Liver (tissue), 9 donors: ENCODE data around the gene SEPTIN7. TPM values are rescaled to one million over a fixed set of nuclear protein-coding genes. Genes with fewer than 3 reads are reported as not detected.

Experiments used
- DNase-seq: peaks from one replicate; pipeline ENCODE4 v3.0.0-alpha.2; 2017; ENCODE audit warnings: low spot score
- H3K27ac ChIP-seq, 2 donors: one replicate each; pipeline ENCODE4 v1.7.0; 2013; ENCODE audit warnings: inconsistent platforms in 2 of 2, low read length in 2 of 2, control low read depth in 1 of 2, low read depth in 1 of 2, mild to moderate bottlenecking in 1 of 2
- H3K27me3 ChIP-seq, 4 donors: one replicate each; pipeline versions ENCODE4 v1.6.1 to v1.7.0; 2013; ENCODE audit warnings: low read length in 3 of 4, inconsistent platforms in 1 of 4, mild to moderate bottlenecking in 1 of 4, moderate library complexity in 1 of 4; ENCODE audit not compliant: control insufficient read depth in 4 of 4, insufficient read depth in 4 of 4
- H3K36me3 ChIP-seq, 4 donors: one replicate each; pipeline versions ENCODE4 v1.6.1 to v1.7.0; 2013; ENCODE audit warnings: low read length in 3 of 4, mild to moderate bottlenecking in 3 of 4, low read depth in 1 of 4, moderate library complexity in 1 of 4; ENCODE audit not compliant: control insufficient read depth in 4 of 4, insufficient read depth in 3 of 4
- H3K4me1 ChIP-seq, 4 donors: one replicate each; pipeline versions ENCODE4 v1.6.1 to v1.7.0; 2013; ENCODE audit warnings: low read length in 3 of 4, mild to moderate bottlenecking in 3 of 4, moderate library complexity in 1 of 4; ENCODE audit not compliant: control insufficient read depth in 4 of 4, insufficient read depth in 4 of 4
- H3K4me3 ChIP-seq, 3 donors: one replicate each; pipeline versions ENCODE4 v1.6.1 to v1.7.0; 2013; ENCODE audit warnings: low read length in 3 of 3, control low read depth in 1 of 3, low read depth in 1 of 3, mild to moderate bottlenecking in 1 of 3
- H3K9ac ChIP-seq, 2 donors: one replicate each; pipeline ENCODE4 v1.7.0; 2013; ENCODE audit warnings: low read length in 2 of 2, mild to moderate bottlenecking in 2 of 2, moderate library complexity in 2 of 2, control low read depth in 1 of 2, low read depth in 1 of 2
- H3K9me3 ChIP-seq, 4 donors: one replicate each; pipeline versions ENCODE4 v1.6.1 to v1.7.0; 2013; ENCODE audit warnings: low read length in 3 of 4; ENCODE audit not compliant: control insufficient read depth in 4 of 4
- EGR1 ChIP-seq, 2 donors: IDR thresholded peaks; 2 replicates each; pipeline ENCODE4 v1.6.1; 2016 to 2018; ENCODE audit warnings: antibody characterized with exemption in 2 of 2, low read depth in 2 of 2
- FOXA1 ChIP-seq: IDR thresholded peaks from 2 replicates; pipeline ENCODE4 v1.6.1; 2016; ENCODE audit warnings: antibody characterized with exemption
- FOXA2 ChIP-seq: IDR thresholded peaks from 2 replicates; pipeline ENCODE4 v1.6.1; 2016; ENCODE audit warnings: antibody characterized with exemption
- HNF4A ChIP-seq, 2 donors: conservative IDR thresholded peaks; 2 replicates each; pipeline ENCODE4 v1.6.1; 2016; ENCODE audit warnings: antibody characterized with exemption in 2 of 2, mild to moderate bottlenecking in 2 of 2
- HNF4G ChIP-seq: IDR thresholded peaks from 2 replicates; pipeline ENCODE4 v1.6.1; 2016; ENCODE audit warnings: antibody characterized with exemption
- JUND ChIP-seq, 2 donors: IDR thresholded peaks; 2 replicates each; pipeline ENCODE4 v1.6.1; 2016; ENCODE audit warnings: antibody characterized with exemption in 2 of 2
- NR2F2 ChIP-seq: IDR thresholded peaks from 2 replicates; pipeline ENCODE4 v1.6.1; 2016; ENCODE audit warnings: antibody characterized with exemption
- RAD21 ChIP-seq, 2 donors: IDR thresholded peaks; 2 replicates each; pipeline ENCODE4 v1.6.1; 2016; ENCODE audit warnings: antibody characterized with exemption in 2 of 2, mild to moderate bottlenecking in 2 of 2
- RXRA ChIP-seq, 2 donors: IDR thresholded peaks; 2 replicates each; pipeline ENCODE4 v1.6.1; 2017 to 2018; ENCODE audit warnings: antibody characterized with exemption in 2 of 2, mild to moderate bottlenecking in 1 of 2
- SP1 ChIP-seq: IDR thresholded peaks from 2 replicates; pipeline ENCODE4 v1.6.1; 2018; ENCODE audit warnings: antibody characterized with exemption, mild to moderate bottlenecking
- TAF1 ChIP-seq: conservative IDR thresholded peaks from 2 replicates; pipeline ENCODE4 v1.6.1; 2016; ENCODE audit warnings: antibody characterized with exemption, mild to moderate bottlenecking
- YY1 ChIP-seq: IDR thresholded peaks from 2 replicates; pipeline ENCODE4 v1.6.1; 2016; ENCODE audit warnings: antibody characterized with exemption, mild to moderate bottlenecking
- WGBS: extraction: QIAGEN DNeasy Blood & Tissue Kit; methylation state at CpG from one replicate; pipeline ENCODE4 v1.1.7; 2013; 5-methylcytosine and 5-hydroxymethylcytosine counted together
- polyA plus RNA-seq, 2 donors: library from polyadenylated mRNA; stranded (reverse) in 1 of 2; unstranded in 1 of 2; fragments of 200-250 nt in 1 of 2; fragments of >200 nt in 1 of 2; fragmentation: Nextera tagmentation in 1 of 2; extraction: Ambion mirVana in 1 of 2; gene quantifications; one replicate each; pipeline versions ENCODE4 v1.2.1 to v1.2.3, GENCODE V29; 2013 to 2015
- total RNA-seq, 2 donors: library from RNA; depleted of rRNA; stranded (reverse); fragments of >200 nt; gene quantifications; one replicate each; pipeline ENCODE4 v1.2.3, GENCODE V29; 2014
- TF ChIP-seq, protein P1 (sequence below): IDR thresholded peaks from 2 replicates; pipeline ENCODE4 v1.6.1; 2016; ENCODE audit warnings: antibody characterized with exemption
- TF ChIP-seq, protein P2 (sequence below): fragments of 150-350 bp; IDR thresholded peaks from 2 replicates; pipeline ENCODE4 v1.5.1; 2017; ENCODE audit warnings: improper control_type of control experiment, low read depth, low read length; ENCODE audit not compliant: missing input control
- TF ChIP-seq, protein P3 (sequence below): IDR thresholded peaks from 2 replicates; pipeline ENCODE4 v1.6.1; 2016; ENCODE audit warnings: antibody characterized with exemption
- TF ChIP-seq, protein P4 (sequence below): IDR thresholded peaks from 2 replicates; pipeline ENCODE4 v1.6.1; 2016; ENCODE audit warnings: antibody characterized with exemption, mild to moderate bottlenecking
- TF ChIP-seq, protein P5 (sequence below): IDR thresholded peaks from 2 replicates; pipeline ENCODE4 v1.6.1; 2016; ENCODE audit warnings: antibody characterized with exemption
- donor health status: healthy.
- donor health status: healthy.
- donor health status: healthy.
- donor health status: healthy.
- donor health status: healthy.

Gene SEPTIN7
- total and polyA plus RNA-seq, 4 donors = 48.3 to 86.1 (median 55.8) TPM

DNA sequence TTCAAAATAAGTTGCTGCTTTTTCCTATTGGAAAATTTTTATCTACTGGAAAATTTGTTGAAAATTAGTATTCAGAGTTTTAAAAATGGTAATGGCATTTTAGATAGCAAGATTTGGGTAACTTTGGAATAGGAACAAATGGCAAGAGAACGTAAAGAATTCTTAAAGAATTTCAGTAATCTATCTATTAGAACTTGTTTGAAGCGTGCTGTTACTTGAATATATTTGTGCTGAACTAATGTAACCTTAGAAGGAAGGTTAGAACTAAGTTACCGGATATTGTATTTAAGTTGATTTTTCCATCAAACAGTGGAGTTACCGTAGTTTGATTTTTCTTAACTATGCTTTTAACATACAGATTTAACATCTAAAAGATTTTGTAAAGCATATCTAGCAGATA is 25.9 kb downstream of the SEPTIN7 start:
- Histone ChIP-seq H3K4me1 (peaks cover 3 to 15% (median 9%) of the 10 kb centered on the region in 4 donors), H3K9ac (no peak overlapping the region), H3K27me3 (no peaks in the 10 kb centered on the region), H3K27ac (no peak overlapping the region), H3K9me3 (no peaks in the 10 kb centered on the region), H3K4me3 (no peak overlapping the region), H3K36me3 (no peaks in the 10 kb centered on the region)
- WGBS = 87% methylated on average over 4 of the region's 4 CpGs
- DNase-seq = no peak
- TF ChIP-seq, protein P1, sequence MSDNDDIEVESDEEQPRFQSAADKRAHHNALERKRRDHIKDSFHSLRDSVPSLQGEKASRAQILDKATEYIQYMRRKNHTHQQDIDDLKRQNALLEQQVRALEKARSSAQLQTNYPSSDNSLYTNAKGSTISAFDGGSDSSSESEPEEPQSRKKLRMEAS = no peak
- TF ChIP-seq NR2F2 = no peak
- no peak for TF ChIP-seq JUND (IDR thresholded peaks at IDR 0.05)
- TF ChIP-seq, protein P2, sequence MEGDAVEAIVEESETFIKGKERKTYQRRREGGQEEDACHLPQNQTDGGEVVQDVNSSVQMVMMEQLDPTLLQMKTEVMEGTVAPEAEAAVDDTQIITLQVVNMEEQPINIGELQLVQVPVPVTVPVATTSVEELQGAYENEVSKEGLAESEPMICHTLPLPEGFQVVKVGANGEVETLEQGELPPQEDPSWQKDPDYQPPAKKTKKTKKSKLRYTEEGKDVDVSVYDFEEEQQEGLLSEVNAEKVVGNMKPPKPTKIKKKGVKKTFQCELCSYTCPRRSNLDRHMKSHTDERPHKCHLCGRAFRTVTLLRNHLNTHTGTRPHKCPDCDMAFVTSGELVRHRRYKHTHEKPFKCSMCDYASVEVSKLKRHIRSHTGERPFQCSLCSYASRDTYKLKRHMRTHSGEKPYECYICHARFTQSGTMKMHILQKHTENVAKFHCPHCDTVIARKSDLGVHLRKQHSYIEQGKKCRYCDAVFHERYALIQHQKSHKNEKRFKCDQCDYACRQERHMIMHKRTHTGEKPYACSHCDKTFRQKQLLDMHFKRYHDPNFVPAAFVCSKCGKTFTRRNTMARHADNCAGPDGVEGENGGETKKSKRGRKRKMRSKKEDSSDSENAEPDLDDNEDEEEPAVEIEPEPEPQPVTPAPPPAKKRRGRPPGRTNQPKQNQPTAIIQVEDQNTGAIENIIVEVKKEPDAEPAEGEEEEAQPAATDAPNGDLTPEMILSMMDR = no peak
- TF ChIP-seq HNF4G = no peak
- TF ChIP-seq, protein P3, sequence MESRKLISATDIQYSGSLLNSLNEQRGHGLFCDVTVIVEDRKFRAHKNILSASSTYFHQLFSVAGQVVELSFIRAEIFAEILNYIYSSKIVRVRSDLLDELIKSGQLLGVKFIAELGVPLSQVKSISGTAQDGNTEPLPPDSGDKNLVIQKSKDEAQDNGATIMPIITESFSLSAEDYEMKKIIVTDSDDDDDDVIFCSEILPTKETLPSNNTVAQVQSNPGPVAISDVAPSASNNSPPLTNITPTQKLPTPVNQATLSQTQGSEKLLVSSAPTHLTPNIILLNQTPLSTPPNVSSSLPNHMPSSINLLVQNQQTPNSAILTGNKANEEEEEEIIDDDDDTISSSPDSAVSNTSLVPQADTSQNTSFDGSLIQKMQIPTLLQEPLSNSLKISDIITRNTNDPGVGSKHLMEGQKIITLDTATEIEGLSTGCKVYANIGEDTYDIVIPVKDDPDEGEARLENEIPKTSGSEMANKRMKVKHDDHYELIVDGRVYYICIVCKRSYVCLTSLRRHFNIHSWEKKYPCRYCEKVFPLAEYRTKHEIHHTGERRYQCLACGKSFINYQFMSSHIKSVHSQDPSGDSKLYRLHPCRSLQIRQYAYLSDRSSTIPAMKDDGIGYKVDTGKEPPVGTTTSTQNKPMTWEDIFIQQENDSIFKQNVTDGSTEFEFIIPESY = no peak
- no peak for TF ChIP-seq TAF1

DNA sequence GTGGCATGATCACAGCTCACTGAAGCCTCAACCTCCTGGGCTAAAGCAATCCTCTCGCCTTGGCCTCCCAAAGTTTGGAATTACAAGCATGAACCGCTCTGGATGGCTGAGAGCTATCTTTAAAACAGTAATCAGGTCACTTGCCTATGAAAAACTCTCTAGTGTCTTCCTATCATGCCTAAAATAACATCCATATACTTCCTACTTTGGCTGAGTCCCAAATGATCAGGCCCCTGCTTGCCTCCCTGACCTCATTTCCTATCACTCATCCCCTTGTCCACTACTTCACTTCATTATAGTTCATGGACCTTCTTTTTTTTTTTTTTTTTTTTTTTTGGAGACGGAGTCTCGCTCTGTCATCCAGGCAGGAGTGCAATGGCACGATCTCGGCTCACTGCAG is 28.0 kb downstream of the SEPTIN7 start:
- no peak for DNase-seq

DNA sequence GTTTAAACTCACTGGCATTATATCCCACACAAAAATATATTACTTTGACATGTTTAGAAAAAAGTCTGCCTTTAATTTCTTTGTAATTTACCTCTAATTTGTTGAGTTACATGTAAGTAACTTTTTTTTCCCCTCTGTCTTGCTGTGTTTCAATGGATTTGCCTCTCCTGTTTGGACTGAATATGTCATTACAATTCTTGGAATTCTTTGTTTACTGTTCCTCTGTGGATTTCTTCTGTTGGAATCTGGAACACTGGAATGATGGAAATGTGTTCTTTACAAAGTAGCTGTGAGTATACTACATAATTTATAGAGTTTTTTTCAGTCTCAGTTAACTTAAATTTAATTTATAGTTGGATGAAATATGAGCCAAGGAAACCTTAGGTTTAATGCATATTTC is 30.4 kb downstream of the SEPTIN7 start:
- H3K9me3 ChIP-seq = no peaks in the 10 kb centered on the region
- no peaks in the 10 kb centered on the region for H3K27me3 ChIP-seq
- no peak overlapping the region for H3K4me3 ChIP-seq
- H3K27ac ChIP-seq = no peak overlapping the region
- H3K9ac ChIP-seq = no peak overlapping the region
- peaks cover 0 to 2% (median 1%) of the 10 kb centered on the region in 4 donors for H3K36me3 ChIP-seq
- TF ChIP-seq, protein P1 = no peak
- TF ChIP-seq HNF4G = no peak
- peak in 1 of 2 donors; percentile 63 for TF ChIP-seq JUND (IDR thresholded peaks at IDR 0.05)
- TF ChIP-seq HNF4A (conservative IDR thresholded peaks at IDR 0.05) = peak in 1 of 2 donors; percentile 54
- TF ChIP-seq, protein P4, sequence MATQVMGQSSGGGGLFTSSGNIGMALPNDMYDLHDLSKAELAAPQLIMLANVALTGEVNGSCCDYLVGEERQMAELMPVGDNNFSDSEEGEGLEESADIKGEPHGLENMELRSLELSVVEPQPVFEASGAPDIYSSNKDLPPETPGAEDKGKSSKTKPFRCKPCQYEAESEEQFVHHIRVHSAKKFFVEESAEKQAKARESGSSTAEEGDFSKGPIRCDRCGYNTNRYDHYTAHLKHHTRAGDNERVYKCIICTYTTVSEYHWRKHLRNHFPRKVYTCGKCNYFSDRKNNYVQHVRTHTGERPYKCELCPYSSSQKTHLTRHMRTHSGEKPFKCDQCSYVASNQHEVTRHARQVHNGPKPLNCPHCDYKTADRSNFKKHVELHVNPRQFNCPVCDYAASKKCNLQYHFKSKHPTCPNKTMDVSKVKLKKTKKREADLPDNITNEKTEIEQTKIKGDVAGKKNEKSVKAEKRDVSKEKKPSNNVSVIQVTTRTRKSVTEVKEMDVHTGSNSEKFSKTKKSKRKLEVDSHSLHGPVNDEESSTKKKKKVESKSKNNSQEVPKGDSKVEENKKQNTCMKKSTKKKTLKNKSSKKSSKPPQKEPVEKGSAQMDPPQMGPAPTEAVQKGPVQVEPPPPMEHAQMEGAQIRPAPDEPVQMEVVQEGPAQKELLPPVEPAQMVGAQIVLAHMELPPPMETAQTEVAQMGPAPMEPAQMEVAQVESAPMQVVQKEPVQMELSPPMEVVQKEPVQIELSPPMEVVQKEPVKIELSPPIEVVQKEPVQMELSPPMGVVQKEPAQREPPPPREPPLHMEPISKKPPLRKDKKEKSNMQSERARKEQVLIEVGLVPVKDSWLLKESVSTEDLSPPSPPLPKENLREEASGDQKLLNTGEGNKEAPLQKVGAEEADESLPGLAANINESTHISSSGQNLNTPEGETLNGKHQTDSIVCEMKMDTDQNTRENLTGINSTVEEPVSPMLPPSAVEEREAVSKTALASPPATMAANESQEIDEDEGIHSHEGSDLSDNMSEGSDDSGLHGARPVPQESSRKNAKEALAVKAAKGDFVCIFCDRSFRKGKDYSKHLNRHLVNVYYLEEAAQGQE = no peak
- peak; percentile 65 for TF ChIP-seq SP1
- TF ChIP-seq RAD21 (IDR thresholded peaks at IDR 0.05) = peak in 1 of 2 donors; percentile 29
- TF ChIP-seq, protein P5, sequence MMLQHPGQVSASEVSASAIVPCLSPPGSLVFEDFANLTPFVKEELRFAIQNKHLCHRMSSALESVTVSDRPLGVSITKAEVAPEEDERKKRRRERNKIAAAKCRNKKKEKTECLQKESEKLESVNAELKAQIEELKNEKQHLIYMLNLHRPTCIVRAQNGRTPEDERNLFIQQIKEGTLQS = peak; percentile 22
- TF ChIP-seq TAF1 = no peak
- TF ChIP-seq YY1 = no peak
- TF ChIP-seq RXRA (IDR thresholded peaks at IDR 0.05) = peak; percentile 6 to 13
- TF ChIP-seq FOXA2 = peak; percentile 77
- peak; percentile 76 for TF ChIP-seq FOXA1
- TF ChIP-seq, protein P2 = no peak
- no peak for DNase-seq
- peaks cover 0 to 16% (median 9%) of the 10 kb centered on the region in 4 donors for H3K4me1 ChIP-seq

More for the DNA sequence above, 28.0 kb downstream of the SEPTIN7 start:
- Histone ChIP-seq H3K9ac (no peak overlapping the region), H3K9me3 (no peaks in the 10 kb centered on the region), H3K4me3 (no peak overlapping the region), H3K4me1 (peaks cover 3 to 16% (median 9%) of the 10 kb centered on the region in 4 donors), H3K27ac (no peak overlapping the region), H3K27me3 (no peaks in the 10 kb centered on the region), H3K36me3 (peaks cover 0 to 2% (median 1%) of the 10 kb centered on the region in 4 donors)
- WGBS = 82% methylated on average over 6 of the region's 6 CpGs
- TF ChIP-seq FOXA1 (no peak), EGR1 (IDR thresholded peaks at IDR 0.05; ENCODE audit: low read depth in 2 of 2) (no peak), JUND (IDR thresholded peaks at IDR 0.05) (no peak), FOXA2 (no peak), NR2F2 (peak; percentile 71)
